ENCODE data around the gene MEGF10. TPM values are rescaled to one million over a fixed set of nuclear protein-coding genes. Genes with fewer than 3 reads are reported as not detected.

Gene MEGF10
- total RNA-seq, 1 donor from 2014 or later: 96.1 TPM

- Mint-ChIP-seq H3K27me3 (ENCODE audit: low read depth) (no peaks in the 10 kb centered on the region), H3K9me3 (no peaks in the 10 kb centered on the region), H3K4me1 (peaks cover 18% of the 10 kb centered on the region), H3K27ac (ENCODE audit: unreplicated experiment) (no peak overlapping the region), H3K36me3 (ENCODE audit: low read depth) (peaks cover 15% of the 10 kb centered on the region), H3K4me3 (no peak overlapping the region)
- no peak for DNase-seq (ENCODE audit: low read depth, low spot score)
- TF ChIP-seq CTCF (conservative IDR thresholded peaks at IDR 0.05): no peak
Observed at GRCh38 chr5:127392762-127393161, 102.2 kb downstream of the MEGF10 start.

GRCh38 chr5:127396490-127397155 lies 106.0 kb downstream of the MEGF10 start:
- Mint-ChIP-seq H3K4me3 (no peak overlapping the region), H3K9me3 (no peaks in the 10 kb centered on the region), H3K4me1 (peaks cover 19% of the 10 kb centered on the region), H3K27ac (ENCODE audit: unreplicated experiment) (no peak overlapping the region), H3K36me3 (ENCODE audit: low read depth) (peaks cover 31% of the 10 kb centered on the region), H3K27me3 (ENCODE audit: low read depth) (no peaks in the 10 kb centered on the region)
- no peak for TF ChIP-seq CTCF (conservative IDR thresholded peaks at IDR 0.05)
- no peak for DNase-seq (ENCODE audit: low read depth, low spot score)

GRCh38 chr5:127398508-127398907 lies 107.9 kb downstream of the MEGF10 start:
- Mint-ChIP-seq H3K27ac (ENCODE audit: unreplicated experiment) (no peak overlapping the region), H3K9me3 (peaks cover 1% of the 10 kb centered on the region), H3K4me1 (peaks cover 24% of the 10 kb centered on the region), H3K27me3 (ENCODE audit: low read depth) (no peaks in the 10 kb centered on the region), H3K36me3 (ENCODE audit: low read depth) (peaks cover 41% of the 10 kb centered on the region), H3K4me3 (no peak overlapping the region)
- DNase-seq (ENCODE audit: low read depth, low spot score): no peak
- TF ChIP-seq CTCF (conservative IDR thresholded peaks at IDR 0.05): no peak

GRCh38 chr5:127399068-127399467 lies 108.5 kb downstream of the MEGF10 start:
- peaks cover 3% of the 10 kb centered on the region for H3K9me3 Mint-ChIP-seq
- no peak for DNase-seq (ENCODE audit: low read depth, low spot score)
- H3K27me3 Mint-ChIP-seq (ENCODE audit: low read depth): no peaks in the 10 kb centered on the region
- no peak for TF ChIP-seq CTCF (conservative IDR thresholded peaks at IDR 0.05)
- no peak overlapping the region for H3K27ac Mint-ChIP-seq (ENCODE audit: unreplicated experiment)
- H3K4me3 Mint-ChIP-seq: no peak overlapping the region
- peaks cover 45% of the 10 kb centered on the region for H3K36me3 Mint-ChIP-seq (ENCODE audit: low read depth)
- H3K4me1 Mint-ChIP-seq: peaks cover 22% of the 10 kb centered on the region

- Mint-ChIP-seq H3K27ac (ENCODE audit: unreplicated experiment) (no peak overlapping the region), H3K4me1 (peaks cover 19% of the 10 kb centered on the region), H3K27me3 (ENCODE audit: low read depth) (no peaks in the 10 kb centered on the region), H3K9me3 (peaks cover 6% of the 10 kb centered on the region), H3K4me3 (no peak overlapping the region), H3K36me3 (ENCODE audit: low read depth) (peaks cover 47% of the 10 kb centered on the region)
- no peak for DNase-seq (ENCODE audit: low read depth, low spot score)
- no peak for TF ChIP-seq CTCF (conservative IDR thresholded peaks at IDR 0.05)
Observed at GRCh38 chr5:127400539-127400938, 109.9 kb downstream of the MEGF10 start.

Measured in neural crest cell (in vitro differentiated cells).